ENCODE data around the gene MRPL21.

- TF ChIP-seq, protein P1, sequence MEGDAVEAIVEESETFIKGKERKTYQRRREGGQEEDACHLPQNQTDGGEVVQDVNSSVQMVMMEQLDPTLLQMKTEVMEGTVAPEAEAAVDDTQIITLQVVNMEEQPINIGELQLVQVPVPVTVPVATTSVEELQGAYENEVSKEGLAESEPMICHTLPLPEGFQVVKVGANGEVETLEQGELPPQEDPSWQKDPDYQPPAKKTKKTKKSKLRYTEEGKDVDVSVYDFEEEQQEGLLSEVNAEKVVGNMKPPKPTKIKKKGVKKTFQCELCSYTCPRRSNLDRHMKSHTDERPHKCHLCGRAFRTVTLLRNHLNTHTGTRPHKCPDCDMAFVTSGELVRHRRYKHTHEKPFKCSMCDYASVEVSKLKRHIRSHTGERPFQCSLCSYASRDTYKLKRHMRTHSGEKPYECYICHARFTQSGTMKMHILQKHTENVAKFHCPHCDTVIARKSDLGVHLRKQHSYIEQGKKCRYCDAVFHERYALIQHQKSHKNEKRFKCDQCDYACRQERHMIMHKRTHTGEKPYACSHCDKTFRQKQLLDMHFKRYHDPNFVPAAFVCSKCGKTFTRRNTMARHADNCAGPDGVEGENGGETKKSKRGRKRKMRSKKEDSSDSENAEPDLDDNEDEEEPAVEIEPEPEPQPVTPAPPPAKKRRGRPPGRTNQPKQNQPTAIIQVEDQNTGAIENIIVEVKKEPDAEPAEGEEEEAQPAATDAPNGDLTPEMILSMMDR (IDR thresholded peaks at IDR 0.05): no peak
- TF ChIP-seq POLR2A (IDR thresholded peaks at IDR 0.05): no peak
- TF ChIP-seq EP300 (IDR thresholded peaks at IDR 0.05): no peak
- TF ChIP-seq POLR2AphosphoS5 (IDR thresholded peaks at IDR 0.05): no peak
Measured at GRCh38 chr11:68865241-68865640, 38.4 kb downstream of the MRPL21 start.

All from gastroesophageal sphincter (tissue), 3 donors.